Measurements from ENCODE around the gene MAPK4. TPM values are rescaled to one million over a fixed set of nuclear protein-coding genes. Genes with fewer than 3 reads are reported as not detected.

Gene MAPK4
- total RNA-seq, 1 experiment from 2014 or later: 0.21 TPM

DNA sequence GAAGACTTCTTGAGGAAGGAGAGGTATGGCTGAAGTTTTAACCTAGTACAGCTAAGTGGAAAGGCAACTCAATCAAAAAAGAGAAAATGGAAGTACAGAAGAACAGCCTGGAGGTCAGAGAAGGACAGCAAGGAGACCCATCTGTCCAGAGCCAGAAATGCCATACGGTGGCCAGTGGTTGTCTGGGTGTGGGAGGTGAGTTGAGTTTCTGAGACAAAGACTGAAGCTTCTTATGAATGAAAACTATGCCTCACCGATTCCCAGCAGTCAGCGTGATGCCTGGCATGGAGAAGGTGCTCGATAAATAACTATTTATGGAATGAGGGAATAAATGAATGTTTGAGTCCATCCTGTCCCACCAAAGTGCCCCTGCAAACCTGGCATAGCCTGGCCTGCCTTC is 161.1 kb downstream of the MAPK4 start:
- Mint-ChIP-seq H3K36me3 (ENCODE audit: insufficient read depth, unreplicated experiment) (peaks cover 7% of the 10 kb centered on the region), H3K27me3 (ENCODE audit: insufficient read depth, unreplicated experiment) (peaks cover 8% of the 10 kb centered on the region), H3K4me3 (ENCODE audit: unreplicated experiment) (no peak overlapping the region), H3K9me3 (ENCODE audit: unreplicated experiment) (peaks cover 3% of the 10 kb centered on the region), H3K27ac (ENCODE audit: low read depth, unreplicated experiment) (no peak overlapping the region), H3K4me1 (ENCODE audit: insufficient read depth, unreplicated experiment) (peaks cover 16% of the 10 kb centered on the region)
- no peak for TF ChIP-seq CTCF (IDR thresholded peaks at IDR 0.05; ENCODE audit: unreplicated experiment)
- DNase-seq (ENCODE audit: unreplicated experiment): no peak
- intact Hi-C loops (cut with micrococcal nuclease): no loop called here
- CTCF ChIA-PET: no interaction called here
- BruUV-seq (replicated peaks): no TSS peak
- POLR2A ChIA-PET: no interaction called here

GRCh38 chr18:50721451-50722120 is 161.7 kb downstream of the MAPK4 start:
- peaks cover 13% of the 10 kb centered on the region for H3K27me3 Mint-ChIP-seq (ENCODE audit: insufficient read depth, unreplicated experiment)
- no peak overlapping the region for H3K27ac Mint-ChIP-seq (ENCODE audit: low read depth, unreplicated experiment)
- peaks cover 7% of the 10 kb centered on the region for H3K36me3 Mint-ChIP-seq (ENCODE audit: insufficient read depth, unreplicated experiment)
- no peaks in the 10 kb centered on the region for H3K9me3 Mint-ChIP-seq (ENCODE audit: unreplicated experiment)
- ChIA-PET CTCF (interaction anchor here (0.6 to 1.0 kb wide), 3 partner anchors 8 to 97 kb away, joined by 3 to 4 read pairs (median 4); no protein-coding TSS in a partner anchor), POLR2A (no interaction called here)
- intact Hi-C loops (cut with micrococcal nuclease): no loop called here
- TF ChIP-seq CTCF (IDR thresholded peaks at IDR 0.05; ENCODE audit: unreplicated experiment): no peak
- H3K4me3 Mint-ChIP-seq (ENCODE audit: unreplicated experiment): no peak overlapping the region
- no peak for DNase-seq (ENCODE audit: unreplicated experiment)
- no TSS peak for BruUV-seq (replicated peaks)
- peaks cover 10% of the 10 kb centered on the region for H3K4me1 Mint-ChIP-seq (ENCODE audit: insufficient read depth, unreplicated experiment)

DNA sequence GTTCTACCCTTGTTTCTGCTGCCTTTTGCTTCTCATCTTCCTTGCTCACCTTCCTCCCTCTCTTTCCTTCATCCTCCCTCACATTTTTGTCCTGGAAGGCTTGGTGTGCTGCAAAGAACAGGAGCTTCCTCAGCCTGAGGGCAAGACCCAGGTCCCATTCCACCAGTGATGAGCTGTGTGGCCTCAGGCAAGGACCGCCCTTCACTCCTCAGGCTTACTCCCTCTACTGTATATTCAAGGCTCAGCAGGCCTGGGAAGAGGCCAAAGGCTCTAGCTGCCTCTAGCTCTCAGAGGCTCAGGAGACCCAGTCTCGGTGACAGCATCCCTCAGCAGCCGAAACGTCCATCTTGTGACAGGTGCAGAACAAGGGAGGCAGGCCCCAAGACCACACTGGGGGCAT is 162.4 kb downstream of the MAPK4 start:
- H3K36me3 Mint-ChIP-seq (ENCODE audit: insufficient read depth, unreplicated experiment): peaks cover 7% of the 10 kb centered on the region
- DNase-seq (ENCODE audit: unreplicated experiment): no peak
- H3K27me3 Mint-ChIP-seq (ENCODE audit: insufficient read depth, unreplicated experiment): peaks cover 14% of the 10 kb centered on the region
- ChIA-PET POLR2A (no interaction called here), CTCF (interaction anchor here (0.8 to 1.0 kb wide), 2 partner anchors 8 to 11 kb away, joined by 3 to 4 read pairs; no protein-coding TSS in a partner anchor)
- H3K4me1 Mint-ChIP-seq (ENCODE audit: insufficient read depth, unreplicated experiment): peaks cover 5% of the 10 kb centered on the region
- intact Hi-C loops (cut with micrococcal nuclease): no loop called here
- H3K4me3 Mint-ChIP-seq (ENCODE audit: unreplicated experiment): no peak overlapping the region
- TF ChIP-seq CTCF (IDR thresholded peaks at IDR 0.05; ENCODE audit: unreplicated experiment): no peak
- no peaks in the 10 kb centered on the region for H3K9me3 Mint-ChIP-seq (ENCODE audit: unreplicated experiment)
- no peak overlapping the region for H3K27ac Mint-ChIP-seq (ENCODE audit: low read depth, unreplicated experiment)
- no TSS peak for BruUV-seq (replicated peaks)

- TF ChIP-seq CTCF (IDR thresholded peaks at IDR 0.05; ENCODE audit: unreplicated experiment): no peak
- H3K27ac Mint-ChIP-seq (ENCODE audit: low read depth, unreplicated experiment): no peak overlapping the region
- peaks cover 14% of the 10 kb centered on the region for H3K27me3 Mint-ChIP-seq (ENCODE audit: insufficient read depth, unreplicated experiment)
- BruUV-seq (replicated peaks): no TSS peak
- no peak for DNase-seq (ENCODE audit: unreplicated experiment)
- peaks cover 7% of the 10 kb centered on the region for H3K36me3 Mint-ChIP-seq (ENCODE audit: insufficient read depth, unreplicated experiment)
- POLR2A ChIA-PET: no interaction called here
- H3K4me3 Mint-ChIP-seq (ENCODE audit: unreplicated experiment): no peak overlapping the region
- H3K9me3 Mint-ChIP-seq (ENCODE audit: unreplicated experiment): no peaks in the 10 kb centered on the region
- CTCF ChIA-PET: no interaction called here
- H3K4me1 Mint-ChIP-seq (ENCODE audit: insufficient read depth, unreplicated experiment): peaks cover 5% of the 10 kb centered on the region
- intact Hi-C loops (cut with micrococcal nuclease): no loop called here
These were observed 164.9 kb downstream of the MAPK4 start for GRCh38 chr18:50724751-50725151.
